Lower lobe of right lung (tissue), 2 donors: ENCODE data around the gene PMEL. TPM values are rescaled to one million over a fixed set of nuclear protein-coding genes. Genes with fewer than 3 reads are reported as not detected.
"Not testable (repeated sequence)": the region's sequence is repeated elsewhere in the genome, so short reads cannot be mapped to it uniquely, and the experiment has no call there.

Experiments used
- ATAC-seq, 2 donors: fragments of 200-7000 bp; cut with Tn5 transposase; one replicate each; pipeline ENCODE4 v1.9.1; 2020 to 2022; ENCODE audit warnings: mild to moderate bottlenecking in 2 of 2, moderate library complexity in 2 of 2
- DNase-seq: peaks from one replicate; pipeline ENCODE4 v3.0.0-alpha.2; 2020
- H3K27ac ChIP-seq: fragments of 200-600 bp; one replicate; pipeline ENCODE4 v1.8.0; 2022
- H3K27me3 ChIP-seq: fragments of 200-600 bp; one replicate; pipeline ENCODE4 v1.8.0; 2022; ENCODE audit warnings: low read depth
- H3K36me3 ChIP-seq: fragments of 200-600 bp; one replicate; pipeline ENCODE4 v1.8.0; 2022; ENCODE audit warnings: mild to moderate bottlenecking
- H3K4me1 ChIP-seq: fragments of 200-600 bp; one replicate; pipeline ENCODE4 v1.8.0; 2022
- H3K4me3 ChIP-seq: fragments of 200-600 bp; one replicate; pipeline ENCODE4 v1.8.0; 2022; ENCODE audit warnings: mild to moderate bottlenecking
- H3K9me3 ChIP-seq: fragments of 200-600 bp; one replicate; pipeline ENCODE4 v1.8.0; 2022
- intact Hi-C: fragments of 100-400 bp; cut with DNase I; formaldehyde crosslinking; loops from one replicate; pipeline ENCODE4 v1.11.0; 2022
- total RNA-seq: library from RNA; stranded (reverse); fragmentation: NEBNext Ultra II Directional; extraction: Animal tissue kit (Norgen Biotek cat#: 25700); gene quantifications from one replicate; pipeline ENCODE4 v1.2.1, GENCODE V29; 2021
- TF ChIP-seq, protein P1 (sequence below): fragments of 200-600 bp; IDR thresholded peaks from one replicate; pipeline ENCODE4 v1.8.0; 2022; ENCODE audit warnings: antibody characterized with exemption, mild to moderate bottlenecking
- donor health status: DM: no; HTN: yes; CAD: no; lungs with severe emphysema.

Gene PMEL
- total RNA-seq, 1 donor from 2014 or later: 1.2 TPM

DNA sequence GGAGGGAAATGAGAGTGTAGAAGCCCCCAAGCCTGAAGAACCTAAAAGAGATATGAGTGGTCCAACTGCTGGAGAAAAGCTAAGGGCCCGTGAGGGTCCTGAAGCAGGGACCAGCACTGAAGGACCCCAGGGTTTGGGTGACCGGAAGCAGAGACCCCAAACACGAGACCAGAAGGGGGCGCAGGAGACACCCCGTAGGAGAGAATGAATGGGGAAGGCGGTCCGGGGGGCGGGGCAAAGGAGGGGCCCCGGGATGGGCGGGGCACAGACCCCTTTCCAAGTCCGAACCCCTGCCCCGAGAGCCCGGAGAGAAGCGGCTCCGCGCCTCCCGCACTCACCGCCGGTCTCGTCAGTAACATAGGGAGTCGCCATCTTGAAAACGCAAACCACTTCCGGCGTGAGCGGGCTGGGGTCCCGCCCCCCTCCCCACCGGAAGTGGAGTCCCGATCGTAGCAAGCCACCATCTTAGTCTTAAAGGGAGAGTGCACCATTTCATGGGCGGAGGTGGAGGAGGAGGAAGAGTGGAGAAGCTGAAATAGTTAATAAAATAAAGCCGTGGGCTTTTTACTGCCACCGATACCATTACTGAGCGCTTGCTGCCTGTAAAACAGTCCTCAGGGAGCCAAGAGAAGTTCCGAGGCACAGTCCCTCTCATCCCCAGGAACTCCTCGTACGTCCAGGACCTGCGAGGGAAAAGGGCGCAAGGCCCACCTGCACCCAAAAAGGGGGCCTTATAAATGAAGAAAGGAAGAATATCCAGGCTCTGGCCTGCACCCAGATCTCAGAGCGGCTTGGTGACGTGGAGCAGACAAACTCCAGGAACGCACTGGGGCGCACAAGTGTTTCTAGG is 38.9 kb downstream of the PMEL start:
- TF ChIP-seq, protein P1, sequence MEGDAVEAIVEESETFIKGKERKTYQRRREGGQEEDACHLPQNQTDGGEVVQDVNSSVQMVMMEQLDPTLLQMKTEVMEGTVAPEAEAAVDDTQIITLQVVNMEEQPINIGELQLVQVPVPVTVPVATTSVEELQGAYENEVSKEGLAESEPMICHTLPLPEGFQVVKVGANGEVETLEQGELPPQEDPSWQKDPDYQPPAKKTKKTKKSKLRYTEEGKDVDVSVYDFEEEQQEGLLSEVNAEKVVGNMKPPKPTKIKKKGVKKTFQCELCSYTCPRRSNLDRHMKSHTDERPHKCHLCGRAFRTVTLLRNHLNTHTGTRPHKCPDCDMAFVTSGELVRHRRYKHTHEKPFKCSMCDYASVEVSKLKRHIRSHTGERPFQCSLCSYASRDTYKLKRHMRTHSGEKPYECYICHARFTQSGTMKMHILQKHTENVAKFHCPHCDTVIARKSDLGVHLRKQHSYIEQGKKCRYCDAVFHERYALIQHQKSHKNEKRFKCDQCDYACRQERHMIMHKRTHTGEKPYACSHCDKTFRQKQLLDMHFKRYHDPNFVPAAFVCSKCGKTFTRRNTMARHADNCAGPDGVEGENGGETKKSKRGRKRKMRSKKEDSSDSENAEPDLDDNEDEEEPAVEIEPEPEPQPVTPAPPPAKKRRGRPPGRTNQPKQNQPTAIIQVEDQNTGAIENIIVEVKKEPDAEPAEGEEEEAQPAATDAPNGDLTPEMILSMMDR: peak; percentile 61
- H3K9me3 ChIP-seq: no peaks in the 10 kb centered on the region
- no peaks in the 10 kb centered on the region for H3K27me3 ChIP-seq
- DNase-seq (peak; percentile 90), ATAC-seq (peak; percentile 89 to 93)
- H3K27ac ChIP-seq: peak overlapping the region; percentile 98
- H3K4me1 ChIP-seq: peaks cover 52% of the 10 kb centered on the region
- H3K36me3 ChIP-seq: peaks cover 23% of the 10 kb centered on the region
- H3K4me3 ChIP-seq: peak overlapping the region; percentile 86
- intact Hi-C loops: no loop called here

DNA sequence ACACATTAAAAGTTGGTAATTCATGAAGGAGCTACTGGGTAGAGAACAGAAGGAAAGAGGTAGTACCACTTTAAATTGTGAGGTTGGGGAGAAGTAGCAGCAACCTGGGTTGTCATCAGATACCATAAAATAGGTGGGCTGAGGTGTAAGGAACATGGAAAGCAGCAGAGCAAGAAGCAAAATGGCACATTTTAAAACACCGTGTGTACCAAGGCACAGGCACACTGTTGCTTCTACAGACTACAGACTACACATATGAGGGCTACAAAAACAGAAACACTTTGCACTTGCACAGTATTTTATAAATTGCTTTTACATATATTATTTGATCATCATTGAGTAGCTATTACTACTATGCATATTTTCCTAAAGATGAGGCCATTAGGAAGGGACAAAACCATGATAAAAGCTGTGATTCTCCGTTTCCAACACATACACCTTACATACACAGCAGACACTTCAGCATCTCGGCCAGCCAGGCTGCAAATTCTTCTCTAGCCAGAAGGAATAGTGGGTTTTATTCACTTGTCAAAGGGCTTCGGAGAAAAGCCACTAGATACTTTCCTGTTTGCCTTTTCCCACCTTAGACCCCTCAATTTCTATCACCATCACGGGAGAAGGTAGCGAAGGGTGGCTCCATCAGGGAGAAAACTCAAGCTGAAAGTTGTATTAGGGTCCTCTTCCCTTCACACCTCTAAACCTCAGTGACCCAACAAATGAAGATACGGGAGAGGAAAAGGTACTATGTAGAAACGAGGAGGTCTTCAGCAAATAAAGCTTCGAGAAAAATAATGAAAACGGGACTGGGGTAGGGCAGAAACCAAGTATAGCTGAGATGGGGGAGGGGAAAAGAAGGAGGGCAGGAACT is 39.7 kb downstream of the PMEL start:
- H3K36me3 ChIP-seq: peaks cover 26% of the 10 kb centered on the region
- no peaks in the 10 kb centered on the region for H3K9me3 ChIP-seq
- ATAC-seq (peak in 1 of 2 donors; percentile 1), DNase-seq (no peak)
- intact Hi-C loops: no loop called here
- H3K27ac ChIP-seq: peak overlapping the region; percentile 98
- no peaks in the 10 kb centered on the region for H3K27me3 ChIP-seq
- H3K4me3 ChIP-seq: peak overlapping the region; percentile 86
- TF ChIP-seq, protein P1: no peak
- peaks cover 48% of the 10 kb centered on the region for H3K4me1 ChIP-seq

DNA sequence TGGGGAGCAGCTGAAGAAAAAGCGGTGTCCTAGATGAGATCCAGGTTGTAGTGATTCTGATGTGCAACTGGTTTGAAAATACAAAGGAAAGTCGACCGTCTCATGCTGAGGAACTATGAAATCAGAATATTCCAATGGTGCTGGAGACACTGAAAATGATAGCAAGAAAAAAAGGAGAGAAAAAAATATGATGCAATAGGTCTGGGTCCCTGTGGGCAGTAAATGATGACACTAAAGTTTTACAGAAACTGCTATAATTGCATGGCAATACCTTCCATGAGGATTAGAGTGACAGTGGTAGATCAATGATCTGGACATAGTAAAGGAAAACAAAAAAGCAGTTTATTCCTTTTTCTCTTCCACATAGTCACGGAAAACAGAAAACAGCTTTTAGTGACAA is 40.5 kb downstream of the PMEL start:
- intact Hi-C loops: no loop called here
- ATAC-seq: no peak

DNA sequence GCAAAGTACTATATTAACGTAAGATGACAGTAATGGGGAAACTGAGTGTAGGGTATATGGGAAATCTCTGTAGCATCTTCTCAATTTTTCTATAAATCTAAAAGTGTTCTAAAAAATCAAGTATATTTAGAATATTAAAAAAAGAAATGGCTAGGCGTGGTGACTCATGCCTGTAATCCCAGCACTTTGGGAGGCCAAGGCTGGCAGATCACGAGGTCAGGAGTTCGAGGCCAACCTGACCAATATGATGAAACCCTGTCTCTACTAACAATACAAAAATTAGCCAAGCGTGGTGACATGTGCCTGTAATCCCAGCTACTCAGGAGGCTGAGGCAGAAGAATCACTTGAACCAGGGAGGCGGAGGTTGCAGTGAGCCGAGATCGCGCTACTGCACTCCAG is 42.2 kb downstream of the PMEL start:
- ATAC-seq, H3K27ac ChIP-seq, H3K9me3 ChIP-seq, DNase-seq, H3K27me3 ChIP-seq, intact Hi-C loops, H3K4me3 ChIP-seq: not testable (repeated sequence)
- H3K4me1 ChIP-seq: peaks cover 23% of the 10 kb centered on the region
- H3K36me3 ChIP-seq: peaks cover 26% of the 10 kb centered on the region

More for the DNA sequence above, 40.5 kb downstream of the PMEL start:
- Histone ChIP-seq H3K4me3 (no peak overlapping the region), H3K9me3 (no peaks in the 10 kb centered on the region), H3K27ac (no peak overlapping the region), H3K4me1 (peaks cover 40% of the 10 kb centered on the region), H3K36me3 (peaks cover 26% of the 10 kb centered on the region), H3K27me3 (no peaks in the 10 kb centered on the region)
- TF ChIP-seq, protein P1: no peak
- no peak for DNase-seq

DNA sequence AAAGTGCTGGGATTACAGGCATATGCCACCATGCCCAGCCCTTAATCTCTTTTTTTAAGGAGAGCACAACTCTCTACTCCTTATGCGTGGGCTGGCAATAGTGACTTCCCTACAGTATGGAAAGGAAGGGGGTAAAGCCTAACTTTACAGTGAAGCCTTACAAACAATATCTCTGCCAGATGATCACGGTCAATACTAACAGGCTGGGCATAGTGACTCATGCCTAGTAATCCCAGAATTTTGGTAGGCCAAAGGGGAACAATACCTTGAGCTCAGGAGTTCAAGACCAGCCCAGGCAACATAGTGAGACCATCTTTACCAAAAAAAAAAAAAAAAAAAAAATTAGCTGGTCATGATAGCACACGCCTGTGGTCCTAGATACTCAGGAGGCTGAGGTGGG is 43.7 kb downstream of the PMEL start:
- no peaks in the 10 kb centered on the region for H3K27me3 ChIP-seq
- no peak overlapping the region for H3K27ac ChIP-seq
- no peaks in the 10 kb centered on the region for H3K9me3 ChIP-seq
- ATAC-seq: no peak
- TF ChIP-seq, protein P1: no peak
- intact Hi-C loops: no loop called here
- H3K36me3 ChIP-seq: peaks cover 26% of the 10 kb centered on the region
- H3K4me3 ChIP-seq: no peak overlapping the region
- peaks cover 16% of the 10 kb centered on the region for H3K4me1 ChIP-seq
- no peak for DNase-seq

DNA sequence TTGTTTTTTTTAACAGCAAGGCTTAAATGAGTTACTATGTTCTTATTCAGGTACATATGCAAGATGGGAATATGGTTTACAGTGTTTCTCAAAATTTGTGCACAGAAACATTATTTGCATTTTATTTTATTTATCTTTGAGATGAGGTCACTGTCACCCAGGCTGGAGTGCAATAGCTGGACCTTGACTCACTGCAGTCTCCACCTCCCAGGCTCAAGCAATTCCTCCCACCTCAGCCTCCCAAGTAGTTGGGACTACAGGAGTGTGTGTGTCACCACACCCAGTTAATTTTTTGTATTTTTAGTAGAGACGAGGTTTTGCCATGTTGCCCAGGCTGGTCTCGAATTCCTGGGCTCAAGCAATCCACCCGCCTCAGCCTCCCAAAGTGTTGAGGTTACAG is 46.8 kb downstream of the PMEL start:
- Histone ChIP-seq H3K36me3 (peaks cover 30% of the 10 kb centered on the region), H3K4me1 (peaks cover 18% of the 10 kb centered on the region)
- H3K9me3 ChIP-seq, H3K27ac ChIP-seq, intact Hi-C loops, DNase-seq, ATAC-seq, H3K4me3 ChIP-seq, H3K27me3 ChIP-seq: not testable (repeated sequence)
